Measurements from ENCODE around the gene KCNMA1.

DNA sequence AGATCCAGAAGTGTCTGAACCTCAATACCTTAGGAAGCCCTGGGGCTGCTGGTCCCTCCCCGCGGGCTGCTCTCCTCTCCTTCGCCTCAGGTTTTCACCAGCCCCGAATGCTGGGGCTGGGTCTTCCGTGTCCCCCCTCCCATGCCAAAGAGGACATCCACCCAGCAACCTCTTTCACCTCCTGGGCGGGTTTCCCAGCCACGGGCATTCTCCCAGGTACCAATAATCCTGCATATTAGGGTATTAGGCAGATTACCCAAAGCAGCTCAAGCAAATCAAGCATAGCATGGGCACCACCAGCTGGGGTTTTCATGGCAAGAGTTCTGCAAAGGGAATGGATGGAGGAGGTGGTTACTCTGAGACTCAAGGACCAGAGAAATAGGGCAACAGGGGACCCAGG lies 224.4 kb downstream of the KCNMA1 start:
- TF ChIP-seq, protein P1, sequence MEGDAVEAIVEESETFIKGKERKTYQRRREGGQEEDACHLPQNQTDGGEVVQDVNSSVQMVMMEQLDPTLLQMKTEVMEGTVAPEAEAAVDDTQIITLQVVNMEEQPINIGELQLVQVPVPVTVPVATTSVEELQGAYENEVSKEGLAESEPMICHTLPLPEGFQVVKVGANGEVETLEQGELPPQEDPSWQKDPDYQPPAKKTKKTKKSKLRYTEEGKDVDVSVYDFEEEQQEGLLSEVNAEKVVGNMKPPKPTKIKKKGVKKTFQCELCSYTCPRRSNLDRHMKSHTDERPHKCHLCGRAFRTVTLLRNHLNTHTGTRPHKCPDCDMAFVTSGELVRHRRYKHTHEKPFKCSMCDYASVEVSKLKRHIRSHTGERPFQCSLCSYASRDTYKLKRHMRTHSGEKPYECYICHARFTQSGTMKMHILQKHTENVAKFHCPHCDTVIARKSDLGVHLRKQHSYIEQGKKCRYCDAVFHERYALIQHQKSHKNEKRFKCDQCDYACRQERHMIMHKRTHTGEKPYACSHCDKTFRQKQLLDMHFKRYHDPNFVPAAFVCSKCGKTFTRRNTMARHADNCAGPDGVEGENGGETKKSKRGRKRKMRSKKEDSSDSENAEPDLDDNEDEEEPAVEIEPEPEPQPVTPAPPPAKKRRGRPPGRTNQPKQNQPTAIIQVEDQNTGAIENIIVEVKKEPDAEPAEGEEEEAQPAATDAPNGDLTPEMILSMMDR (IDR thresholded peaks at IDR 0.05) = no peak
- no peak for TF ChIP-seq POLR2AphosphoS5 (IDR thresholded peaks at IDR 0.05)
- no peak for TF ChIP-seq POLR2A (IDR thresholded peaks at IDR 0.05)
- no peak for TF ChIP-seq EP300 (IDR thresholded peaks at IDR 0.05)
